GM12873 (cell line): ENCODE results near the gene EHMT1.

Experiments used
- CTCF ChIP-seq: IDR thresholded peaks from 2 replicates; pipeline ENCODE4 v1.5.1; 2012; ENCODE audit warnings: low read depth, mild to moderate bottlenecking, moderate library complexity, low read length, control low read depth; ENCODE audit not compliant: insufficient read depth; ENCODE audit errors: missing control alignments

Gene EHMT1

DNA sequence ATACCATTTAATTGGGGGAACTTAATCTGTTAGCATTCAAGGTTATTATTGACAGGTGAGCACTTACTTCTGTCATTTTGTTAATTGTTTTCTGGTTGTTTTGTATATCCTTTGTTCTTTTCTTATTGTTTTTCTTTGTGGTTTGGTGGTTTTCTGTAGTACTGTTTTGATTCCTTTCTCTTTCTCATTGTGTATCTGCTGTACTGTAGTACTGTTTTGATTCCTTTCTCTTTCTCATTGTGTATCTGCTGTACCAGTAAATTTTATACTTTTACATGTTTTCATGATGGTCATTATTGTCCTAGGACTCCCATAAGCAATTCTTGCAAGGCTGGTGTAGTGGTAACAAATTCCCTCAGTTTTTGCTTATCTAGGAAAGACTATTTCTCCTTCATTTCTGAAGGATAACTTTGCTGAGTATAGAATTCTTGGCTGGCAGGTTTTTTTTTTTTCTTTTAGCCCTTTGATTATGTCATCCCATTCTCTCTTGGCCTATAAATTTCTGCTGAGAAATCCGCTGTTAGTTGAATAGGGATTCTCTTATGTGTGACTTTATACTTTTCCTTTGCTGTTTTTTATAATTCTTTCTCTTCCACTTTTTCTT lies 234.7 kb downstream of the EHMT1 start:
- no peak for TF ChIP-seq CTCF

- no peak for TF ChIP-seq CTCF
These were observed 241.6 kb downstream of the EHMT1 start for GRCh38 chr9:137860361-137860760.

GRCh38 chr9:137865581-137866145 lies 246.9 kb downstream of the EHMT1 start:
- no peak for TF ChIP-seq CTCF

GRCh38 chr9:137866226-137867141 lies 247.7 kb downstream of the EHMT1 start:
- TF ChIP-seq CTCF = no peak

DNA sequence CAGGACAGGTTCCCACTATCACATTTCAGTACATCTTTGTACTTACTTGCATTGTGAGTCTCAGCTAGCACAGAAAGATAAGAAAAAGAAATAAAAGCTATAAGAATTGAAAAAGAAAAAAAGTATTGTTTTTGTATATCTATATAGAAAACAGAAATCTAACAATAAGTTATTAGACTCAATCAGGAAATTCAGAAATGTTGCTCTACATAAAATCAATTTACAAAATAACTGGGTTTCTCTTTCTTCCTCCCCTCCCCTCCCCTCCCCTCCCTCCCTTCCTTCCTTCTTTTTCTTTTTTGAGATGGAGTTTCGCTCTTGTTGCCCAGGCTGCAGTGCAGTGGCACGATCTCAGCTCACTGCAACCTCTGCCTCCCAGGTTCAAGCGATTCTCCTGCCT lies 251.6 kb downstream of the EHMT1 start:
- TF ChIP-seq CTCF = no peak

GRCh38 chr9:137872296-137872695 lies 253.5 kb downstream of the EHMT1 start:
- no peak for TF ChIP-seq CTCF

- no peak for TF ChIP-seq CTCF
These were observed 254.6 kb downstream of the EHMT1 start for GRCh38 chr9:137873408-137873807.
